BJ (cell line): ENCODE measurements around the gene HRH3. TPM values are rescaled to one million over a fixed set of nuclear protein-coding genes. Genes with fewer than 3 reads are reported as not detected.

ENCODE experiments used
- CTCF ChIA-PET: fragments of 350-600 bp; formaldehyde crosslinking; extraction: SDS; loops from one replicate; lab custom pipeline; 2021; ENCODE audit warnings: antibody characterized with exemption, inconsistent platforms; lab: Yijun Ruan, JAX
- POLR2A ChIA-PET: fragments of 300-600 bp; sonication (Branson Sonifier 250); formaldehyde crosslinking; extraction: SDS; loops from one replicate; lab custom pipeline; 2021; ENCODE audit warnings: antibody characterized with exemption; lab: Charles Lee
- DNase-seq: peaks from one replicate; pipeline ENCODE4 v3.0.0-alpha.2; 2011; ENCODE audit warnings: low read depth
- H3K27me3 ChIP-seq: 2 replicates; pipeline ENCODE4 v1.6.0; 2011; ENCODE audit warnings: low read length; ENCODE audit not compliant: control insufficient read depth, insufficient read depth
- H3K36me3 ChIP-seq: 2 replicates; pipeline ENCODE4 v1.5.1; 2011; ENCODE audit warnings: low read length; ENCODE audit not compliant: control insufficient read depth, insufficient read depth
- H3K4me3 ChIP-seq: 2 replicates; pipeline ENCODE4 v1.5.1; 2011; ENCODE audit warnings: low read depth, mild to moderate bottlenecking, control low read depth, low read length
- CTCF ChIP-seq: IDR thresholded peaks from 2 replicates; pipeline ENCODE4 v1.5.1; 2011; ENCODE audit warnings: low read depth, mild to moderate bottlenecking, control low read depth, inconsistent platforms, low read length, moderate library complexity; ENCODE audit not compliant: insufficient read depth
- polyA plus RNA-seq: library from polyadenylated mRNA; depleted of rRNA; stranded (reverse); fragments of >200 nt; gene quantifications from 2 replicates; pipeline ENCODE4 v1.2.3, GENCODE V29; 2011

The HRH3 gene
- polyA plus RNA-seq, 1 experiment: not detected

DNA sequence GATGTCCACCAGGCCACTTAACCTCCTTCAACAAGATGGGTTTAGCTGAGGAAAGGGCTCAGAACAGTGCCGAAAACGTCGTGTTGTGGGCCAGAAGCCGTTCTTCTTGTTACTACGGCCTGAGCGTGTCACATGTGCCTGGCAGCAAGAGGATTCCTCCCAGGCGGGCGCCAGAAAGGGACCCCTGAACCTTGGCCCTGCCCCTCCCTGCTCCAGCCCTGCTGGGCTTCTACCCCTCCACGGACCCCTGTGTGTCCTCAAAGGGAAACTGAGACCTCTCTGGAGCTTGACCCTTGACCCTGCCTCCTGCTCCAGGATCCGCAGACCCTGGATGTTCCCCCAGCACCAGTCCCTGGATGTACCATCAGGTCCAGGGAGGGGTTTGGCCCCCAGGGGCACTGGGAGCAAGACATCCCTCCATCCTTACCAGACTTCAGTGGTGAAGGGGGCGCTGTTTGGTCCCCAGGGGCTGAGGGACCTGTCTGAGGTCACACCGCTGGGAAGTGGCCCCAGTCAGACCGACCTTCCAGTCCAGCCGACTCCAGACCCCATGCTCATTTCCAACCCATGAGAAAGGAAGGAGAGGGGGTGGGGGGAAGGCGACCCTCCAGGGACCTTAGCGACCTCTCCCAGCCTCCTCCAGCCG, 10.1 kb downstream of the HRH3 start:
- no peaks in the 10 kb centered on the region; the same call in 1 of the 2 replicates for H3K27me3 ChIP-seq
- H3K4me3 ChIP-seq: no peak overlapping the region
- POLR2A ChIA-PET: no interaction called here
- CTCF ChIA-PET: no interaction called here
- DNase-seq: no peak
- no peak for TF ChIP-seq CTCF
- no peaks in the 10 kb centered on the region; the same call in 1 of the 2 replicates for H3K36me3 ChIP-seq

GRCh38 chr20:62208795-62209755, 11.0 kb downstream of the HRH3 start:
- H3K27me3 ChIP-seq: no peaks in the 10 kb centered on the region; the same call in 1 of the 2 replicates
- DNase-seq: no peak
- TF ChIP-seq CTCF: no peak
- no peaks in the 10 kb centered on the region; the same call in 1 of the 2 replicates for H3K36me3 ChIP-seq
- no peak overlapping the region for H3K4me3 ChIP-seq
- ChIA-PET POLR2A (no interaction called here), CTCF (no interaction called here)

DNA sequence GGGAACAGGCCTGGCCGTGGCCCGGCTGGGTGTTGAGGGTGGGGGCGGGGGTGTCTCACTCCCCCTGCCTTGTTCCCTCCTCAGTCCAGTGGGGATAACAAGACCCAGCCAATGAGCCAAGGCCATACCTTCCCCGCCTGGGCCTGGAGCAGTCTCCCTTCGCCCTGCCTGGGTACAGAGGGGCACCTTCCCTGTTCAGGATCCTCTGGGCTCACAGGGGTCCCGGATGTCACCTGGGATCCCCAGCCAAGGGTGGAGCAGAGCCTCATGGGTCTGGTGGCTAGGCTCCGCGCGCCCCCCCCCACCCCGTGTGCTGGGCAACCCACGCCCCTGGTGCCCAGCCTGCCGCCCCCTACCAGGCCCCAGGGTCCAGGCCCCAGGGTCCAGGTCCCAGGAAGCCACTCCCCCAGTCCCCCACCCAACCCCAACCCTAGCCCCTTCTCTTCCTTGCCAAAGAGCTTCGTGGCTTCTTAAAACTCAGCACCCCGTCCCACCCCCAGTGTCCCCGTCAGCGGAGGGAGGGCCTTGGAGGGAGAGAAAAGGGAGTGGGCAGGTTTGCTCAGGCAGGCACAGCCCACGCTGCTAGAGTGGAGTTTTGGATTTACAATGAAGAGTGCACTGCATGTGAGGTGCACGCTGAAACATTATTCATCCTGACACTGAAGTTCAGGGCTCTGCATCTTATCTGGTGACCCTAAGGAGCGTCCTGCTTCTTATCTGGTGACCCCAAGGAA, 11.8 kb downstream of the HRH3 start:
- TF ChIP-seq CTCF: no peak
- Histone ChIP-seq H3K4me3 (no peak overlapping the region), H3K27me3 (no peaks in the 10 kb centered on the region; the same call in 1 of the 2 replicates), H3K36me3 (no peaks in the 10 kb centered on the region; the same call in none of the 2 replicates)
- ChIA-PET POLR2A (no interaction called here), CTCF (no interaction called here)
- DNase-seq: no peak

GRCh38 chr20:62206388-62206775, 13.7 kb downstream of the HRH3 start:
- DNase-seq: no peak
- no peaks in the 10 kb centered on the region for H3K27me3 ChIP-seq
- CTCF ChIA-PET: interaction anchor here (0.6 kb wide), 1 partner anchor 44 kb away, joined by 3 read pairs; no protein-coding TSS in a partner anchor
- H3K4me3 ChIP-seq: no peak overlapping the region
- peaks cover 4% of the 10 kb centered on the region for H3K36me3 ChIP-seq
- POLR2A ChIA-PET: no interaction called here
- TF ChIP-seq CTCF: no peak
